ENCODE data around the gene TPCN1.

Gene TPCN1

GRCh38 chr12:113273053-113273725, 51.9 kb downstream of the TPCN1 start:
- DNase-seq (ENCODE audit: low read depth): peak; percentile 20
- TF ChIP-seq CTCF (conservative IDR thresholded peaks at IDR 0.05; ENCODE audit: control insufficient read depth, insufficient read depth, low read depth, low read length): no peak
- no peak overlapping the region for H3K4me3 ChIP-seq (ENCODE audit: control insufficient read depth, low read depth, low read length)

GRCh38 chr12:113274848-113275247, 53.6 kb downstream of the TPCN1 start:
- H3K4me3 ChIP-seq (ENCODE audit: control insufficient read depth, low read depth, low read length): no peak overlapping the region
- DNase-seq (ENCODE audit: low read depth): no peak
- TF ChIP-seq CTCF (conservative IDR thresholded peaks at IDR 0.05; ENCODE audit: control insufficient read depth, insufficient read depth, low read depth, low read length): no peak

- H3K4me3 ChIP-seq (ENCODE audit: control insufficient read depth, low read depth, low read length): no peak overlapping the region
- no peak for TF ChIP-seq CTCF (conservative IDR thresholded peaks at IDR 0.05; ENCODE audit: control insufficient read depth, insufficient read depth, low read depth, low read length)
- no peak for DNase-seq (ENCODE audit: low read depth)
Measured at GRCh38 chr12:113276306-113276705, 55.0 kb downstream of the TPCN1 start.

- no peak overlapping the region for H3K4me3 ChIP-seq (ENCODE audit: control insufficient read depth, low read depth, low read length)
- no peak for TF ChIP-seq CTCF (conservative IDR thresholded peaks at IDR 0.05; ENCODE audit: control insufficient read depth, insufficient read depth, low read depth, low read length)
- no peak for DNase-seq (ENCODE audit: low read depth)
Measured at GRCh38 chr12:113276946-113277500, 55.8 kb downstream of the TPCN1 start.

GRCh38 chr12:113277511-113277910, 56.2 kb downstream of the TPCN1 start:
- no peak for DNase-seq (ENCODE audit: low read depth)
- no peak overlapping the region for H3K4me3 ChIP-seq (ENCODE audit: control insufficient read depth, low read depth, low read length)
- no peak for TF ChIP-seq CTCF (conservative IDR thresholded peaks at IDR 0.05; ENCODE audit: control insufficient read depth, insufficient read depth, low read depth, low read length)

- TF ChIP-seq CTCF (conservative IDR thresholded peaks at IDR 0.05; ENCODE audit: control insufficient read depth, insufficient read depth, low read depth, low read length): no peak
- H3K4me3 ChIP-seq (ENCODE audit: control insufficient read depth, low read depth, low read length): no peak overlapping the region
- no peak for DNase-seq (ENCODE audit: low read depth)
Measured at GRCh38 chr12:113278141-113278540, 56.9 kb downstream of the TPCN1 start.
